ENCODE data around the gene MOCS1. TPM values are rescaled to one million over a fixed set of nuclear protein-coding genes. Genes with fewer than 3 reads are reported as not detected.

MOCS1 gene
- total and polyA plus RNA-seq, 8 donors, result 6.9 to 13.8 (median 8.4) TPM

DNA sequence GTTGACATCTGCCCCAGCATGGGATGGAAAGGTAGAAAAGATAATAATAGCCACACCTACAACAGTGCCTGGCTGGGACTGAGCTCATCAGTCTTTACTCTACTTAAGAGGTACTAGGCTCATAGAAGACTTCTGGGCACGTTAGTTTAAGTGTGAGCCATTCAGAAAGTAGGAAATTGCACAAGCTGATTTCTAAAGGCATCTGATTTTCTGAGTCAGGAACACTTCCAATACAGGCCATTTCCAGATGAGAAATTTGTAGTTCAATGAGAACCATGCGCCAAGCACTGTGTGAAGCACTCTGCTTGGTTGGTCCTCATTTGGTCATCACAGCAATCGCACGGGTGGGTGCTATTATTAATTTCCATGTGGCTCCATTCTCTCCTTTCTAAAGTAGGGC, 42.3 kb downstream of the MOCS1 start:
- no peaks in the 10 kb centered on the region for H3K4me1 ChIP-seq
- no peak overlapping the region for H3K27ac ChIP-seq
- H3K36me3 ChIP-seq, result no peaks in the 10 kb centered on the region
- no peak for DNase-seq
- intact Hi-C loops (cut with DNase I), result loop anchor here in 1 of 3 donors (5.0 kb wide), 1 partner anchor 525 kb away; no protein-coding TSS in a partner anchor
- no peak for FAIRE-seq
- TF ChIP-seq, protein P1, sequence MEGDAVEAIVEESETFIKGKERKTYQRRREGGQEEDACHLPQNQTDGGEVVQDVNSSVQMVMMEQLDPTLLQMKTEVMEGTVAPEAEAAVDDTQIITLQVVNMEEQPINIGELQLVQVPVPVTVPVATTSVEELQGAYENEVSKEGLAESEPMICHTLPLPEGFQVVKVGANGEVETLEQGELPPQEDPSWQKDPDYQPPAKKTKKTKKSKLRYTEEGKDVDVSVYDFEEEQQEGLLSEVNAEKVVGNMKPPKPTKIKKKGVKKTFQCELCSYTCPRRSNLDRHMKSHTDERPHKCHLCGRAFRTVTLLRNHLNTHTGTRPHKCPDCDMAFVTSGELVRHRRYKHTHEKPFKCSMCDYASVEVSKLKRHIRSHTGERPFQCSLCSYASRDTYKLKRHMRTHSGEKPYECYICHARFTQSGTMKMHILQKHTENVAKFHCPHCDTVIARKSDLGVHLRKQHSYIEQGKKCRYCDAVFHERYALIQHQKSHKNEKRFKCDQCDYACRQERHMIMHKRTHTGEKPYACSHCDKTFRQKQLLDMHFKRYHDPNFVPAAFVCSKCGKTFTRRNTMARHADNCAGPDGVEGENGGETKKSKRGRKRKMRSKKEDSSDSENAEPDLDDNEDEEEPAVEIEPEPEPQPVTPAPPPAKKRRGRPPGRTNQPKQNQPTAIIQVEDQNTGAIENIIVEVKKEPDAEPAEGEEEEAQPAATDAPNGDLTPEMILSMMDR (IDR thresholded peaks at IDR 0.05), result no peak
- no peaks in the 10 kb centered on the region for H3K9me3 ChIP-seq
- H3K27me3 ChIP-seq, result no peaks in the 10 kb centered on the region
- WGBS, 2 donors, result 45 to 71% methylated on average over 4 of the region's 4 CpGs
- H3K4me3 ChIP-seq, result no peak overlapping the region
- no peak for ATAC-seq

DNA sequence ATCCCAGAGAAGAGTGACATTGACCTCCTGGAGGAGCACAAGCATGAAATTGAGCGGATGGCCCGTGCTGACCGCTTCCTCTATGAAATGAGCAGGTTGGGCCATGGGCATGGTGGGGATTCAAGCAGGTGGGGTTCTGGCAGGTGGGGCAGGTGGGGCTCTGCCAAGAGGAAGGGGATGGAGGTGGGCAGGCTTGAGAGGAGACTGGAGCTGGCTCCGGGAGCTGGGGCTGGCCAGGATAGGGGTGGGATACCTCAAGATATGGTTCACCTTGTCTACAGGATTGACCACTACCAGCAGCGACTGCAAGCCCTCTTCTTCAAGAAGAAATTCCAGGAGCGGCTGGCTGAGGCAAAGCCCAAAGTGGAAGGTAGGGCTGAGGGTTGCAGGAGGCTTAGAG, 42.9 kb downstream of the MOCS1 start:
- Histone ChIP-seq H3K4me1 (no peaks in the 10 kb centered on the region), H3K9me3 (no peaks in the 10 kb centered on the region), H3K4me3 (no peak overlapping the region), H3K27ac (no peak overlapping the region), H3K27me3 (no peaks in the 10 kb centered on the region), H3K36me3 (no peaks in the 10 kb centered on the region)
- intact Hi-C loops (cut with DNase I), result loop anchor here in 1 of 3 donors (5.0 kb wide), 1 partner anchor 524 kb away; no protein-coding TSS in a partner anchor
- 89 to 95% methylated on average over 6 of the region's 6 CpGs for WGBS, 2 donors
- DNase-seq (no peak), FAIRE-seq (no peak), ATAC-seq (no peak)
- TF ChIP-seq, protein P1 (IDR thresholded peaks at IDR 0.05), result no peak

DNA sequence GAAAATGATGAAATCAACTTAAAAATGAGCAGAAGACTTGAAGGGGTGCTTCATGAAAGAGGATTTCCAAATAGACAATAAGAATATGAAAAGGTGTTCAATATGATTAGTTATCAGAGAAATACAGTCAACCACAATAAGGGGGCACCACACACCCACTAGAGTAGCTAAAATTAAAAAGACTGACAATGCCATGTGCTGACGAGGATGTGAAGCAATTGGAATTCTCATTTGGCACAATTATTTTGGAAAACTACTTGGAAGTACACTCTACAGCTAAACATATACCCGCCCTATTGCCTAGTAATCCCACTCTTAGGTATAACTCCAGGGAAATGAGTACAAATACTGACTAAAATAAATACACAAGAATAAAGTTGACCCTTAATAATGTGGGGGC, 45.0 kb downstream of the MOCS1 start:
- ATAC-seq, result no peak
- 87 to 94% methylated on average over 2 of the region's 2 CpGs for WGBS, 2 donors
- no peak for FAIRE-seq
- Histone ChIP-seq H3K27ac (no peak overlapping the region), H3K27me3 (no peaks in the 10 kb centered on the region), H3K36me3 (no peaks in the 10 kb centered on the region), H3K4me1 (no peaks in the 10 kb centered on the region), H3K9me3 (no peaks in the 10 kb centered on the region), H3K4me3 (no peak overlapping the region)
- DNase-seq, result no peak
- intact Hi-C loops (cut with DNase I), result loop anchor here in 1 of 3 donors (10.0 kb wide), 1 partner anchor 524 kb away; no protein-coding TSS in a partner anchor
- TF ChIP-seq, protein P1 (IDR thresholded peaks at IDR 0.05), result no peak

DNA sequence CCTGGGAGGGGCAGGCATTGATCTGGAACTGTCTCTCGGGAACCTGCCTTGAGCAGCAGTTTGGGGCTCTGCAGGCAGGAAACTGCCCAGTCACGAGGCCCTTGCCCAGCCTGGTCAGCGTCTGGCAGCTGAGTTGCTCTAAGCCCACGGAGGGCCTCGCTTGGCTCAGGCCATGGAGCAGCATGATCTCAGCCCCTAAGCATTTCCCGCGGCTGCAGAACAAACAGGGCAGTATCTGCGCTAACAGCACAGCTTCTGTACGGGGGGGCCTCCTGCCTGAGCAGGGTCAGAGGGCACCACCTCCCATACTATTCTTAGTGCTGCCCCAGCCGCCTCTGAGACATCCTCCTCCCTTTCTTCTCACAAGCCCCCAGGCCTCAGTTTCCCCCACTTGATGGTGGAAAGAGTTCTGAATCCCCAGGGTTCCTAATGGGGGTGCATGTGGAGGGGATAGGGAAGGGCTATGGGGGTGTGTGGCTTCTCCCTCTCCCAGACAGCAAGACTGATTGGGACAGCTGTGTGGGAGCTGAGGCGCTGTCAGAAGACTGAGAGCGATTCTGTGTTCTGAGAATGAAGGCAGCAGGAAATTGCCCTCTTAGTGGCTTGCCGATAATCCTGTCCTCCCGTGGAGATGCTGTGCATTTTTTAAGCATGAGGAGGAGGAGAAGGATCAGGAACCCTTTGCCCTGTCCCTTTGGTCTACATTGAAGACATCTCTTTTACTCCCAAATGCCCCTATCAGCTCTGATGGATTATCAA, 46.4 kb downstream of the MOCS1 start:
- intact Hi-C loops (cut with DNase I), result loop anchor here in 1 of 3 donors (10.0 kb wide), 1 partner anchor 523 kb away; no protein-coding TSS in a partner anchor
- ATAC-seq (peak; percentile 69 to 84 (median 79)), DNase-seq (peak in 5 of 6 donors; percentile 50 to 84 (median 63)), FAIRE-seq (no peak)
- Histone ChIP-seq H3K9me3 (no peaks in the 10 kb centered on the region), H3K27ac (peak overlapping the region in 3 of 4 donors; percentile 6 to 53 (median 42)), H3K4me1 (no peaks in the 10 kb centered on the region), H3K27me3 (no peaks in the 10 kb centered on the region), H3K36me3 (no peaks in the 10 kb centered on the region), H3K4me3 (no peak overlapping the region)
- 61 to 66% methylated on average over 14 of the region's 14 CpGs for whole genome bisulfite sequencing, 2 donors
- TF ChIP-seq, protein P1 (IDR thresholded peaks at IDR 0.05), result no peak

DNA sequence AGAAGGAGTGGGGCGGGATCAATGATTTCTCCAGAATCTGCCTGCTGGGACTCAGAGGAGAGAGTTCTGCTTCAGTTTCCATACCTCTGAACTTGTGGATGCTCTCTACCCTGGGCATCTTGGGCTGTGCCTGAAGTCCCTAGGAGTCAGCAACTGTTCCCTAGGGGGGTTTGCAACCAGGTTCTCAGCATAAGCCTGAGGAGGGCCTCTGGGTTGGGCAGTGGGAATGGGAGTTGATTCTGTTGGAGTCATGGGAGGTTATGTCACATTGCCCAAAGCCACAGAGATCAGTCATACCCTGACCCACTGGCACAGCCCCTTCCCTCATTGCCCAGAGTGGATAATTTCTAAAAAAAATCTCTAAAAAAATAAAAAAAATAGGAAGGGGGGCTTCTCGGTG, 47.4 kb downstream of the MOCS1 start:
- Histone ChIP-seq H3K4me3 (no peak overlapping the region), H3K27me3 (no peaks in the 10 kb centered on the region), H3K36me3 (no peaks in the 10 kb centered on the region), H3K27ac (peak overlapping the region in 1 of 4 donors; percentile 53), H3K9me3 (no peaks in the 10 kb centered on the region), H3K4me1 (no peaks in the 10 kb centered on the region)
- 50 to 75% methylated on average over 2 of the region's 2 CpGs for WGBS, 2 donors
- TF ChIP-seq, protein P1 (IDR thresholded peaks at IDR 0.05), result no peak
- DNase-seq (no peak), ATAC-seq (no peak), FAIRE-seq (no peak)
- intact Hi-C loops (cut with DNase I), result loop anchor here in 1 of 3 donors (10.0 kb wide), 1 partner anchor 522 kb away; no protein-coding TSS in a partner anchor

Measured in pancreas (tissue), 10 donors.